Adipocyte (in vitro differentiated cells): ENCODE results near the gene PVALEF.

Source experiments
- DNase-seq: peaks from one replicate; pipeline ENCODE4 v3.0.0-alpha.2; 2015; ENCODE audit warnings: low read depth
- H3K27me3 ChIP-seq: replicated peaks from 2 replicates; pipeline ENCODE4 v1.7.0; 2013; ENCODE audit warnings: mild to moderate bottlenecking, low read length, moderate library complexity; ENCODE audit not compliant: control insufficient read depth, insufficient read depth
- H3K36me3 ChIP-seq: 2 replicates; pipeline ENCODE4 v1.7.0; 2013; ENCODE audit warnings: low read length, mild to moderate bottlenecking, moderate library complexity; ENCODE audit not compliant: control insufficient read depth, insufficient read depth, severe bottlenecking
- H3K4me1 ChIP-seq: 2 replicates; pipeline ENCODE4 v1.7.0; 2013; ENCODE audit warnings: mild to moderate bottlenecking, low read length, moderate library complexity; ENCODE audit not compliant: control insufficient read depth, insufficient read depth
- H3K4me3 ChIP-seq: 2 replicates; pipeline ENCODE4 v1.7.0; 2013; ENCODE audit warnings: mild to moderate bottlenecking, low read length, moderate library complexity
- H3K9ac ChIP-seq: 2 replicates; pipeline ENCODE4 v1.7.0; 2013; ENCODE audit warnings: mild to moderate bottlenecking, low read length, moderate library complexity
- H3K9me3 ChIP-seq: 2 replicates; pipeline ENCODE4 v1.7.0; 2013; ENCODE audit warnings: mild to moderate bottlenecking, low read length, moderate library complexity; ENCODE audit not compliant: control insufficient read depth

PVALEF gene

GRCh38 chr17:81165246-81166032 lies at the start of gene PVALEF:
Gene PVALEF, plus strand, starts transcription at chr17:81165507. Its CDS starts 15,720 bp downstream, at chr17:81181227.
- peaks cover 60% of the 10 kb centered on the region for H3K27me3 ChIP-seq
- H3K4me3 ChIP-seq: no peak within 1 kb of the TSS
- H3K9ac ChIP-seq: no peak within 1 kb of the TSS
- no peak for DNase-seq
- no peaks in the 10 kb centered on the region for H3K9me3 ChIP-seq
- no peaks in the 10 kb centered on the region for H3K36me3 ChIP-seq
- H3K4me1 ChIP-seq: no peaks in the 10 kb centered on the region

- no peaks in the 10 kb centered on the region for H3K36me3 ChIP-seq
- no peak for DNase-seq
These were observed 49.4 kb upstream of the PVALEF start for GRCh38 chr17:81115749-81116464.

GRCh38 chr17:81116704-81117103 lies 48.6 kb upstream of the PVALEF start:
- Histone ChIP-seq H3K27me3 (no peaks in the 10 kb centered on the region), H3K36me3 (no peaks in the 10 kb centered on the region), H3K9ac (no peak overlapping the region), H3K4me1 (peaks cover 3% of the 10 kb centered on the region), H3K9me3 (no peaks in the 10 kb centered on the region), H3K4me3 (no peak overlapping the region)
- DNase-seq: no peak

More at GRCh38 chr17:81115749-81116464, 49.4 kb upstream of the PVALEF start:
- H3K9me3 ChIP-seq: no peaks in the 10 kb centered on the region
- H3K4me3 ChIP-seq: no peak overlapping the region
- H3K9ac ChIP-seq: no peak overlapping the region
- peaks cover 3% of the 10 kb centered on the region for H3K4me1 ChIP-seq
- no peaks in the 10 kb centered on the region for H3K27me3 ChIP-seq

- H3K9me3 ChIP-seq: no peaks in the 10 kb centered on the region
- H3K9ac ChIP-seq: no peak overlapping the region
- no peak overlapping the region for H3K4me3 ChIP-seq
- DNase-seq: no peak
- H3K4me1 ChIP-seq: peaks cover 3% of the 10 kb centered on the region
- no peaks in the 10 kb centered on the region for H3K36me3 ChIP-seq
- peaks cover 3% of the 10 kb centered on the region for H3K27me3 ChIP-seq
These were observed 47.6 kb upstream of the PVALEF start for GRCh38 chr17:81117672-81118198.

GRCh38 chr17:81118308-81119221 lies 46.7 kb upstream of the PVALEF start:
- Histone ChIP-seq H3K4me1 (peaks cover 3% of the 10 kb centered on the region), H3K9ac (no peak overlapping the region), H3K27me3 (peaks cover 10% of the 10 kb centered on the region), H3K4me3 (no peak overlapping the region), H3K36me3 (no peaks in the 10 kb centered on the region), H3K9me3 (no peaks in the 10 kb centered on the region)
- DNase-seq: no peak

- Histone ChIP-seq H3K9ac (no peak overlapping the region), H3K27me3 (peaks cover 13% of the 10 kb centered on the region), H3K4me1 (peaks cover 3% of the 10 kb centered on the region), H3K4me3 (peak overlapping the region; percentile 58), H3K36me3 (no peaks in the 10 kb centered on the region), H3K9me3 (no peaks in the 10 kb centered on the region)
- peak; percentile 94 for DNase-seq
These were observed 45.8 kb upstream of the PVALEF start for GRCh38 chr17:81119223-81120148.

GRCh38 chr17:81120149-81120484 lies 45.2 kb upstream of the PVALEF start:
- Histone ChIP-seq H3K36me3 (no peaks in the 10 kb centered on the region), H3K9me3 (no peaks in the 10 kb centered on the region), H3K4me1 (peaks cover 3% of the 10 kb centered on the region), H3K9ac (no peak overlapping the region), H3K27me3 (peaks cover 13% of the 10 kb centered on the region), H3K4me3 (no peak overlapping the region)
- DNase-seq: no peak

- no peaks in the 10 kb centered on the region for H3K9me3 ChIP-seq
- no peak overlapping the region for H3K4me3 ChIP-seq
- peaks cover 3% of the 10 kb centered on the region for H3K4me1 ChIP-seq
- no peak for DNase-seq
- H3K27me3 ChIP-seq: peaks cover 13% of the 10 kb centered on the region
- H3K36me3 ChIP-seq: no peaks in the 10 kb centered on the region
- no peak overlapping the region for H3K9ac ChIP-seq
These were observed 44.3 kb upstream of the PVALEF start for GRCh38 chr17:81120695-81121621.

GRCh38 chr17:81121841-81122733 lies 43.2 kb upstream of the PVALEF start:
- DNase-seq: no peak
- H3K4me3 ChIP-seq: no peak overlapping the region
- peaks cover 3% of the 10 kb centered on the region for H3K4me1 ChIP-seq
- H3K9me3 ChIP-seq: no peaks in the 10 kb centered on the region
- peaks cover 13% of the 10 kb centered on the region for H3K27me3 ChIP-seq
- no peaks in the 10 kb centered on the region for H3K36me3 ChIP-seq
- H3K9ac ChIP-seq: no peak overlapping the region
